Epithelial cell of prostate (primary cell): Measurements from ENCODE around the gene SLC35B4.
A peak's percentile ranks its signal among the peaks of the same experiment; 100 is the strongest.

ENCODE experiments used
- DNase-seq: peaks from one replicate; pipeline ENCODE4 v3.0.0-alpha.2; 2011; ENCODE audit warnings: low read depth, low spot score
- H3K27ac ChIP-seq: fragments of 450-650 bp; 2 replicates; pipeline ENCODE4 v1.5.1; 2017; ENCODE audit warnings: mild to moderate bottlenecking

The SLC35B4 gene

GRCh38 chr7:134316539-134317344 lies at the start of gene SLC35B4:
TSS of gene SLC35B4 (minus strand) at chr7:134316930. CDS start at chr7:134316751, 179 bp downstream.
- peak; percentile 73 for DNase-seq
- peak within 1 kb of the TSS; percentile 47 for H3K27ac ChIP-seq

- peak overlapping the region; percentile 100 for H3K27ac ChIP-seq
- no peak for DNase-seq
These were observed 49.8 kb upstream of the SLC35B4 start for GRCh38 chr7:134366481-134366880.

DNA sequence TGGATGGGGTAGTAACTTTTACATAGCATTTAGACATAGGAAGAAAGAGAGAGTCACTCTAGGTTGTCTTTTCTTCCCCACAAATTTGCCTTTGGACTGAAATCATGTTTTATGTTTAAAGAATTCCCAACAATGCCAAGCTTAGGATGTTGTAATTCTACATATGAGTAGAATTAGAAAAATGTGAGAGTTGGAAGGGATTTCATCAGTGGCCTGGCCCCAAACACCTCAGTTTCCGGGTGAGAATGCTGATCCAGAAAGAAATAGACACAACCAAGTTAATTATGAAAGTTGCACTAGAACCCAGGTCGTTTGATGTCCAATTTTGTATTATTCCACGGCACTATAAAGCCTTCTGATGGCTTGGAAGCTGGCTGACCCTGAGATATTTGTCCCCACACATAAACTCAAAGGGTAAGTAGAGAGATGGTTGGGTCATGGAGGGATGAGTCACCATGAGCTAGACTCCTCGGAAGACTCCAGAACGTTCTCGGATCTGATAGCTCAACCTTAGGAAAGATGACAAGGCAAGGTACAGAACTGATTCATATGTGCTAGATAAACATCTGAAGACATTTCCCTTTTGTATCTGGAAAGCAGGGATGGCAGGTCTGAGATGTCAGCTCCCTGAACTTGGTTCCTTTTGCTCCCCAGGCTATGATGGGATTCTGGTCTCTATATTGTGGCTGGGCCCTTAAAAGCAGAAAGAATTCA lies 48.8 kb upstream of the SLC35B4 start:
- DNase-seq = peak; percentile 62
- H3K27ac ChIP-seq = peak overlapping the region; percentile 100

DNA sequence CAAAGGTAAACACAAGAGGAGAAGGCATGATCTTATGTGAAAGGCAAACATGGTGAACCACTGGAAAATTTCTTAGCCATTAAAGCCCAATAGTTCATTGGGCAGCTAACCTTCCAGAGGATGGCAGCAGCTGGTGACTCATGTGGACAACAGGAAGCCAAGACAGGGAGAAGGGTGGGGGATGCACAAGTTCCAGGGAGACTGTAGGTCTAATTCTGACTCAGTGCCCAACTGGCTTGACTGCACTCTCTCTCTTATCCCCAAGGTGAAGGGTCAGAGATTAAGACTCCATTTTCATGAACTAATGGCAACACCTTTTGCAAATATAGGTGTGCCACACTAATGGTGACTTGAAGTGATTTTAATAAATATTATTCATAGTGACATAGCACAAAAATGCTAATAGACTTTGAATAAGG lies 47.9 kb upstream of the SLC35B4 start:
- DNase-seq = peak; percentile 81
- H3K27ac ChIP-seq = peak overlapping the region; percentile 100

- peak overlapping the region; percentile 100 for H3K27ac ChIP-seq
- DNase-seq = no peak
These were observed 46.1 kb upstream of the SLC35B4 start for GRCh38 chr7:134362587-134363483.

DNA sequence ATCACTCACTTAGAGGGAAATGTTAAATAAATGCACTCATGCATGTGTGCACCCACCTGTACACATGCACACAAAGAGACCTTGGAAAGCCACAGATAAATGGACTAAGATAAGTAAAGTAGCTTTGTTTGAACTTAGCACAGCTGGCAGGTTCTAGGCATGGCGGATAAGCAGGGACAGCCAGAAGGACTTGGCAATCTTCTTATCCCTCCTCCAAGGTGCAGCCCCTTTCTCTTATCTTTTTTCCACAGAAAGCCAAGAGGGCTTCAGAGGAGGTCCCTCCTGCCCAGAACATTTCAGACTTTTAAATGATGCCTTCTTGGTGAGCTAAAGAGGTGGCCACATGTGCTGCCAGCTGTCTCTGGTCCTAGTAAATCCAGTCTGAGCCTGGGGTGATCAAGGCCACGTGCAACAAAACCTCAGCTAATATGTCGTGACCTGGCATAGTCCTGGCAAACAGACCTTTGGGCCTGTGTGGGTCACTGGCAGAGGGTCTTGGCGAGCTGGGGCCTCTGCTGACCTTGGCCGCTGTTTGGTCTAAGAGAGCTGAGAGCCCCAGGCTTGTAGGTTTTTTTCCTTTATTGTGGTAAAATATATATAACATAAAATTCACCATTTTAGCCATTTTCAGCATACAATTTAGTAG lies 43.2 kb upstream of the SLC35B4 start:
- H3K27ac ChIP-seq = no peak overlapping the region
- DNase-seq = no peak

DNA sequence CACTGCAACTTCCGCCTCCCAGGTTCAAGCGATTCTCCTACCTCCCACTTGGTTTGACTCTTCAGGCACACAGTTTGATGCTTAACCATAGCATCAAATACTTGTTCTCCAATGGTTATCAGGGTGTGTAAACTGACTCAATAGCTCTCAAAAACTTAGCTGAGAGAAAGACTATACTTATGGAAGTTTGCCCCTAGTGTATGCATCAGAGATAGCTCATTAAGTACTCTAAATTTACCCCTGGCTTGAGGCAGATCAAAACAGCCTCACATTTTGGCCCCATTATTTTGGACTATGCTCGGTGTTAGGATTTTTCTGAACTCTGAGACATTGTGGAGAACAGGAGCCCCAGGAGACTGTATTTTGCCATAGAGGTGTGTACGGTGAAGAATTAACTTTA lies 40.8 kb upstream of the SLC35B4 start:
- no peak for DNase-seq
- H3K27ac ChIP-seq = no peak overlapping the region

DNA sequence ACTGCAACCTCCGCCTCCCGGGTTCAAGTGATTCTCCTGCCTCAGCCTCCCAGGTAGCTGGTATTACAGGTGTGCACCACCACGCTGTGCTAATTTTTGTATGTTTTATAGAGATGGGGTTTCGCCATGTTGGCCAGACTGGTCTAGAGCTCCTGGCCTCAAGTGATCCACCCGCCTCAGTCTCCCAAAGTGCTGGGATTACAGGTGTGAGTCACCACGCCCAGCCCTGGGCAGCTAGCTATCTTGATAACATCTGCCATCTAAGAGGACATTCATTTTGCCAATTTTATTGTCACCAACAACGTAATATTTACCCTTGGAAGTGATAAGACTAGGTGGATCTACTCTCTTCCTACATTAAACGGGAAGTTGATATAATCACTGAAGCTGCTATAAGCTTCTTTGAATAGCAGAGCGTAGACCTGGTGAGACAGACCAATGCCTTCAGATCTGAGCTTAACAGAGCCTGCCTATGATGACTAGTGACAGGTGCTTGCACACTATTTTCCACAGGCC lies 39.7 kb upstream of the SLC35B4 start:
- H3K27ac ChIP-seq = no peak overlapping the region
- DNase-seq = no peak

- DNase-seq = no peak
- H3K27ac ChIP-seq = no peak overlapping the region
These were observed 39.2 kb upstream of the SLC35B4 start for GRCh38 chr7:134355927-134356326.

GRCh38 chr7:134355004-134355525 lies 38.3 kb upstream of the SLC35B4 start:
- H3K27ac ChIP-seq = no peak overlapping the region
- no peak for DNase-seq

- DNase-seq = no peak
- H3K27ac ChIP-seq = no peak overlapping the region
These were observed 36.7 kb upstream of the SLC35B4 start for GRCh38 chr7:134353411-134353810.

GRCh38 chr7:134351424-134351823 lies 34.7 kb upstream of the SLC35B4 start:
- no peak for DNase-seq
- no peak overlapping the region for H3K27ac ChIP-seq

- DNase-seq = no peak
- no peak overlapping the region for H3K27ac ChIP-seq
These were observed 34.0 kb upstream of the SLC35B4 start for GRCh38 chr7:134350709-134351108.

DNA sequence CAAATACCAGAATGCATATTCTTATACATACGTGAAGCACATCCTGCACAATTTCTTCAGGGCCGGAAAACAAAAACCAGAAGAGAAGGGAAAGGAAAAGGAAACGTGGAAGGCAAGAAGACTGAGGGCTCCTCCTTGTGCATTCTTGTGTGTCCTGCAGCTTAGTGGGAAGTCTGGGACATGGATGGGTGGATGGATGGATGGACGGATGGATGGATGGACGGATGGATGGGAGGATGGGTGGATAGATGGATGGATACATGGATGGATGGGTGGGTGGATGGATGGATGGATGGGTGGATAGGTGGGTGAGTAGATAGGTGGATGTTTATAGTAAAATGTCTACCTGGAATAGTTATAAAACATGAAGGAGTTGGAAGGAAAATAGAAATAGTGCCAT lies 30.8 kb upstream of the SLC35B4 start:
- no peak overlapping the region for H3K27ac ChIP-seq
- DNase-seq = no peak

GRCh38 chr7:134343796-134344195 lies 27.1 kb upstream of the SLC35B4 start:
- no peak for DNase-seq
- no peak overlapping the region for H3K27ac ChIP-seq

DNA sequence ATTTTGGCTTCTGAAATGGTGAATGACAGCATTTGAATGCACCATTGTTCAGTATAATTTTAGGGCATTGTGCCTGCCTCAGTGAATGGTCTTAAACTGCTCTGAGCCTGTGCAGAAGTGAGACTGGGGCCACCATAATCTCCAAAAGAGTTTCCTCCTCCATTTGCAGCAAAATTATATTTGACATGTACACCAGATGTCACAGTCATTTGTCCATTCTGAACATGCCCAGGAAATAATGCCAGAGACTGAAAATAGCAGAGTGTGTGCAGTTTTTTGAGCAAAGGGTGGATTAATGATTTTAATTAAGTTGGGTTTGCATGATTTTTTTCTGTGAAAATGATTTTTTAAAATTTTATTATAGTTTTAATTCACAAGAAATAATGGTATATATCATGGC lies 26.4 kb upstream of the SLC35B4 start:
- H3K27ac ChIP-seq = no peak overlapping the region
- DNase-seq = no peak

- no peak overlapping the region for H3K27ac ChIP-seq
- DNase-seq = no peak
These were observed 22.7 kb upstream of the SLC35B4 start for GRCh38 chr7:134339475-134339874.

GRCh38 chr7:134337980-134338379 lies 21.2 kb upstream of the SLC35B4 start:
- no peak overlapping the region for H3K27ac ChIP-seq
- DNase-seq = no peak

GRCh38 chr7:134334408-134334807 lies 17.7 kb upstream of the SLC35B4 start:
- no peak overlapping the region for H3K27ac ChIP-seq
- no peak for DNase-seq

DNA sequence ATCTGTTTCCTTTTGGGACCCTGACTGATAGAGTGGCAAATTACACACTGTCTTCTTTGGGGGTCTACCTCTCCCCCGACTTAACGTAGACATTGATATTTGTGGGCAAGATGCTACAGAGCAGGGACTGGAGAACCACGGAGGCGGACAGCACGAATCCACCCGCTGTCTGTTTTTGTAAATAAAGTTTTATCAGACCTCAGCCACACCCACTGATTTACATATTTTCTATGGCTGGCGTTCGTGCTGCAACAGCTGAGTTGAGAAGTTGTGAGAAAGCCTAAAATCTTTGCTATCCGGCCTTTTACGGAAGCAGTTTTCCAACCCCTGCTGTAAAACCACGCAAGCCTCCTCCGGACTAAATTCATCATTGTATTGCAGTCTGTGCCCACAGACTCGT lies 17.2 kb upstream of the SLC35B4 start:
- no peak overlapping the region for H3K27ac ChIP-seq
- no peak for DNase-seq
